ENCODE measurements around the gene IGLL5. TPM values are rescaled to one million over a fixed set of nuclear protein-coding genes. Genes with fewer than 3 reads are reported as not detected.

Gene IGLL5
- total and polyA plus RNA-seq, 9 of the 15 experiments (the other 6 are each of a cell fraction or from before 2014, with no cell fraction given): not detected

GRCh38 chr22:22896601-22897000, 9.0 kb downstream of the IGLL5 start (continued):
- TF ChIP-seq STAT5B (CRISPR knock-in tag; IDR thresholded peaks at IDR 0.05) (no peak), NR4A1 (CRISPR knock-in tag; IDR thresholded peaks at IDR 0.05) (no peak), NR4A1 (tag; IDR thresholded peaks at IDR 0.05) (no peak), FOXM1 (IDR thresholded peaks at IDR 0.05; ENCODE audit: low read depth) (no peak), FOXM1 (CRISPR knock-in tag; IDR thresholded peaks at IDR 0.05; ENCODE audit: low read depth) (no peak), HMGXB4 (CRISPR knock-in tag; IDR thresholded peaks at IDR 0.05) (0 out of 2 replicates have a peak, but pooled peaks have one; percentile 3), SIN3B (IDR thresholded peaks at IDR 0.05; ENCODE audit: low read depth) (no peak), GATA2 (CRISPR knock-in tag; IDR thresholded peaks at IDR 0.05) (no peak)

GRCh38 chr22:22897091-22897490, 9.5 kb downstream of the IGLL5 start:
- ChIA-PET POLR2A (interaction anchor here (0.6 to 6.6 kb wide), 22 partner anchors 8 to 217 kb away, joined by 3 to 41 read pairs (median 4); partner anchors contain the start of gene IGLL5), CTCF (ENCODE audit: low intra/inter-chr PET ratio) (interaction anchor here (0.5 to 1.8 kb wide), 4 partner anchors 13 to 233 kb away, joined by 3 to 4 read pairs (median 4); no protein-coding TSS in a partner anchor)
- no peak overlapping the region for H3K27ac ChIP-seq (ENCODE audit: extremely low read depth, low read depth, low read length)
- intact Hi-C loops (cut with micrococcal nuclease) (no loop called here), in situ Hi-C loops (cut with MboI) (no loop called here)
- H3K4me2 ChIP-seq (ENCODE audit: insufficient read depth, low read length): no peak overlapping the region
- H3K9me1 ChIP-seq (ENCODE audit: control insufficient read depth, insufficient read depth, low read length): no peaks in the 10 kb centered on the region
- no peaks in the 10 kb centered on the region for H3K9me3 ChIP-seq (replicated peaks; ENCODE audit: control insufficient read depth, insufficient read depth, low read depth, low read length)
- FAIRE-seq: no peak
- no TSS peak for BruUV-seq (replicated peaks)
- no peak overlapping the region for H2AFZ ChIP-seq (ENCODE audit: low read depth, low read length)
- peak overlapping the region in 1 of 2 experiments; percentile 15; a peak in 1 of 4 replicates for H3K9ac ChIP-seq (ENCODE audit: insufficient read depth in 1 of 2, low read depth in 2 of 2, low read length in 2 of 2)
- H3K79me2 ChIP-seq (ENCODE audit: control insufficient read depth, insufficient read depth, low read length): no peaks in the 10 kb centered on the region
- no peaks in the 10 kb centered on the region for H3K4me1 ChIP-seq (replicated peaks in 1 of 2; ENCODE audit: control insufficient read depth in 2 of 2, insufficient read depth in 2 of 2, low read length in 2 of 2)
- under 1% methylated on average over 3 of the region's 3 CpGs for WGBS (ENCODE audit: insufficient coverage, low coverage, missing lambda C conversion rate)
- H3K36me3 ChIP-seq (ENCODE audit: control insufficient read depth, insufficient read depth, low read length): no peaks in the 10 kb centered on the region
- peaks cover 58% of the 10 kb centered on the region for H4K20me1 ChIP-seq (replicated peaks; ENCODE audit: control insufficient read depth, insufficient read depth, low read length)
- H3K27me3 ChIP-seq (ENCODE audit: control insufficient read depth in 2 of 2, insufficient read depth in 2 of 2, low read length in 2 of 2): peaks cover 15 to 52% of the 10 kb centered on the region in 2 experiments; a peak in 3 of 5 replicates
- ATAC-seq: no peak
- no peak overlapping the region for H3K4me3 ChIP-seq
- DNase-seq (ENCODE audit: extremely low read depth in 1 of 4, low spot score in 3 of 4): peak in 3 of 4 experiments; percentile 58 to 61 (median 61)
- no peak for TF ChIP-seq GABPB2 (CRISPR knock-in tag; conservative IDR thresholded peaks at IDR 0.05)
- TF ChIP-seq PBX2 (CRISPR knock-in tag; IDR thresholded peaks at IDR 0.05; ENCODE audit: low read depth): peak; percentile 33; the same call in 1 of the 2 replicates
- no peak for TF ChIP-seq PBX2 (tag; conservative IDR thresholded peaks at IDR 0.05; ENCODE audit: low read depth)
- no peak for TF ChIP-seq ZNF253 (CRISPR knock-in tag; conservative IDR thresholded peaks at IDR 0.05)
- no peak for TF ChIP-seq NONO (IDR thresholded peaks at IDR 0.05; ENCODE audit: low read depth in 2 of 2, low read length in 1 of 2)
- TF ChIP-seq ZNF740 (CRISPR knock-in tag; IDR thresholded peaks at IDR 0.05): 0 out of 2 replicates have a peak, but pooled peaks have one; percentile 10
- no peak for TF ChIP-seq ZNF740 (tag; IDR thresholded peaks at IDR 0.05)
- peak; percentile 63; the same call in 1 of the 2 replicates for TF ChIP-seq ZNF184 (CRISPR knock-in tag; IDR thresholded peaks at IDR 0.05)

Data from K562 (cell line).